MM.1S (cell line): ENCODE results near the gene MAPKAP1.

ENCODE experiments used
- CTCF ChIP-seq: fragments of 300-600 bp; sonication (generic); IDR thresholded peaks from 2 replicates; pipeline ENCODE4 v1.5.1; 2016; ENCODE audit warnings: antibody characterized with exemption, low read length, mixed read lengths
- EZH2 ChIP-seq: fragments of 300-600 bp; sonication (generic); optimal IDR thresholded peaks from 2 replicates; pipeline ENCODE3; 2017; ENCODE audit warnings: low read depth, mild to moderate bottlenecking, antibody characterized with exemption, low read length, mixed read lengths
- EZH2phosphoT487 ChIP-seq: fragments of 300-600 bp; sonication (generic); IDR thresholded peaks from 2 replicates; pipeline ENCODE4 v1.6.1; 2018; ENCODE audit warnings: antibody characterized with exemption, low read length

GRCh38 chr9:125538092-125538473 lies 168.9 kb downstream of the MAPKAP1 start:
- TF ChIP-seq EZH2 (no peak), CTCF (no peak), EZH2phosphoT487 (no peak)
